Astrocyte (in vitro differentiated cells and primary cell): Measurements from ENCODE around the gene SLC39A5. TPM values are rescaled to one million over a fixed set of nuclear protein-coding genes. Genes with fewer than 3 reads are reported as not detected.

Experiments
- DNase-seq: peaks from one replicate; pipeline ENCODE4 v3.0.0-alpha.2; 2010; ENCODE audit warnings: low read depth
- FAIRE-seq: peaks from 2 replicates; lab custom pipeline; 2011; peaks lifted over from hg19 to GRCh38; lab: Jason Lieb, UNC
- H2AFZ ChIP-seq: 2 replicates; pipeline ENCODE4 v1.6.0; 2012; ENCODE audit warnings: low read depth, low read length, inconsistent platforms
- H3K27ac ChIP-seq: 2 replicates; pipeline ENCODE4 v1.5.1; 2011; ENCODE audit warnings: low read depth, low read length, inconsistent platforms
- H3K27me3 ChIP-seq: 2 replicates; pipeline ENCODE4 v1.6.0; 2011; ENCODE audit warnings: low read length, inconsistent platforms; ENCODE audit not compliant: insufficient read depth
- H3K36me3 ChIP-seq: 2 replicates; pipeline ENCODE4 v1.5.1; 2011; ENCODE audit warnings: low read length, inconsistent platforms; ENCODE audit not compliant: insufficient read depth
- H3K4me1 ChIP-seq: 2 replicates; pipeline ENCODE4 v1.5.1; 2011; ENCODE audit warnings: low read length, inconsistent platforms; ENCODE audit not compliant: insufficient read depth
- H3K4me2 ChIP-seq: 2 replicates; pipeline ENCODE4 v1.6.0; 2012; ENCODE audit warnings: low read length, inconsistent platforms
- H3K4me3 ChIP-seq: 2 replicates; pipeline ENCODE4 v1.5.1; 2011; ENCODE audit warnings: low read depth, mild to moderate bottlenecking, low read length, inconsistent platforms; ENCODE audit not compliant: insufficient read depth
- H3K79me2 ChIP-seq: 2 replicates; pipeline ENCODE4 v1.6.0; 2012; ENCODE audit warnings: mild to moderate bottlenecking, low read length, inconsistent platforms; ENCODE audit not compliant: insufficient read depth
- H3K9ac ChIP-seq: 2 replicates; pipeline ENCODE4 v1.6.0; 2012; ENCODE audit warnings: mild to moderate bottlenecking, low read length, inconsistent platforms
- H3K9me3 ChIP-seq: 2 replicates; pipeline ENCODE4 v1.5.1; 2012; ENCODE audit warnings: low read depth, mild to moderate bottlenecking, low read length, inconsistent platforms; ENCODE audit not compliant: insufficient read depth
- H4K20me1 ChIP-seq: 2 replicates; pipeline ENCODE4 v1.6.0; 2012; ENCODE audit warnings: low read length, inconsistent platforms; ENCODE audit not compliant: insufficient read depth
- H3K27ac Mint-ChIP-seq: one replicate; pipeline ENCODE4 v1.8.0; 2021; ENCODE audit warnings: mild to moderate bottlenecking, mixed read lengths; ENCODE audit not compliant: unreplicated experiment
- H3K27me3 Mint-ChIP-seq: one replicate; pipeline ENCODE4 v1.8.0; 2021; ENCODE audit warnings: low read depth, mixed read lengths; ENCODE audit not compliant: unreplicated experiment
- H3K36me3 Mint-ChIP-seq: one replicate; pipeline ENCODE4 v1.8.0; 2021; ENCODE audit warnings: low read depth, mixed read lengths; ENCODE audit not compliant: unreplicated experiment
- H3K4me1 Mint-ChIP-seq: one replicate; pipeline ENCODE4 v1.8.0; 2021; ENCODE audit warnings: low read depth, mixed read lengths; ENCODE audit not compliant: unreplicated experiment
- H3K4me3 Mint-ChIP-seq: one replicate; pipeline ENCODE4 v1.8.0; 2021; ENCODE audit warnings: mild to moderate bottlenecking, moderate library complexity, mixed read lengths; ENCODE audit not compliant: unreplicated experiment
- H3K9me3 Mint-ChIP-seq: one replicate; pipeline ENCODE4 v1.8.0; 2021; ENCODE audit warnings: mild to moderate bottlenecking, mixed read lengths; ENCODE audit not compliant: unreplicated experiment
- CTCF ChIP-seq: IDR thresholded peaks from 2 replicates; pipeline ENCODE4 v1.5.1; 2011; ENCODE audit warnings: low read depth, mild to moderate bottlenecking, inconsistent platforms, low read length, moderate library complexity; ENCODE audit not compliant: insufficient read depth
- EZH2 ChIP-seq: IDR thresholded peaks from 2 replicates; pipeline ENCODE4 v1.6.1; 2012; ENCODE audit warnings: mild to moderate bottlenecking, low read length, inconsistent platforms; ENCODE audit not compliant: insufficient read depth
- total RNA-seq: library from RNA; stranded (reverse); gene quantifications from 2 replicates; pipeline ENCODE4 v1.2.1, GENCODE V29; 2021

Gene SLC39A5
- total RNA-seq, 1 donor from 2014 or later: 0.39 TPM

GRCh38 chr12:56244494-56244893 is 14.6 kb downstream of the SLC39A5 start:
- H3K4me3 Mint-ChIP-seq: no peak overlapping the region
- no peak overlapping the region for H3K27ac Mint-ChIP-seq
- no peaks in the 10 kb centered on the region for H3K9me3 ChIP-seq
- no peaks in the 10 kb centered on the region for H3K27me3 Mint-ChIP-seq
- no peak overlapping the region for H3K4me2 ChIP-seq
- no peak overlapping the region for H3K27ac ChIP-seq
- H3K79me2 ChIP-seq: peaks cover 4% of the 10 kb centered on the region
- TF ChIP-seq CTCF (no peak), EZH2 (no peak)
- no peak for FAIRE-seq
- H3K27me3 ChIP-seq: no peaks in the 10 kb centered on the region
- no peak overlapping the region for H2AFZ ChIP-seq
- H3K4me3 ChIP-seq: no peak overlapping the region
- H3K4me1 Mint-ChIP-seq: peaks cover 16% of the 10 kb centered on the region
- peaks cover 77% of the 10 kb centered on the region for H4K20me1 ChIP-seq
- no peaks in the 10 kb centered on the region for H3K9me3 Mint-ChIP-seq
- H3K36me3 Mint-ChIP-seq: peaks cover 27% of the 10 kb centered on the region
- no peak overlapping the region for H3K9ac ChIP-seq
- peaks cover 39% of the 10 kb centered on the region for H3K36me3 ChIP-seq
- H3K4me1 ChIP-seq: no peaks in the 10 kb centered on the region
- DNase-seq: no peak

GRCh38 chr12:56247923-56248322 is 18.1 kb downstream of the SLC39A5 start:
- Histone ChIP-seq H3K27ac (no peak overlapping the region), H4K20me1 (peaks cover 60% of the 10 kb centered on the region), H3K9me3 (no peaks in the 10 kb centered on the region), H3K9ac (no peak overlapping the region), H3K36me3 (peaks cover 57% of the 10 kb centered on the region), H3K4me3 (no peak overlapping the region), H3K79me2 (peaks cover 14% of the 10 kb centered on the region), H3K4me1 (no peaks in the 10 kb centered on the region), H3K4me2 (no peak overlapping the region), H2AFZ (no peak overlapping the region), H3K27me3 (no peaks in the 10 kb centered on the region)
- no peak for FAIRE-seq
- no peaks in the 10 kb centered on the region for H3K9me3 Mint-ChIP-seq
- H3K36me3 Mint-ChIP-seq: peaks cover 25% of the 10 kb centered on the region
- TF ChIP-seq EZH2 (no peak), CTCF (no peak)
- H3K27ac Mint-ChIP-seq: peak overlapping the region; percentile 47
- H3K4me3 Mint-ChIP-seq: no peak overlapping the region
- no peaks in the 10 kb centered on the region for H3K27me3 Mint-ChIP-seq
- H3K4me1 Mint-ChIP-seq: peaks cover 16% of the 10 kb centered on the region
- DNase-seq: no peak

- Mint-ChIP-seq H3K27ac (no peak overlapping the region), H3K4me3 (peak overlapping the region; percentile 64), H3K4me1 (peaks cover 11% of the 10 kb centered on the region), H3K9me3 (no peaks in the 10 kb centered on the region), H3K27me3 (no peaks in the 10 kb centered on the region), H3K36me3 (peaks cover 27% of the 10 kb centered on the region)
- H3K27ac ChIP-seq: no peak overlapping the region
- H3K79me2 ChIP-seq: peaks cover 22% of the 10 kb centered on the region
- no peak overlapping the region for H3K4me3 ChIP-seq
- no peak overlapping the region for H3K4me2 ChIP-seq
- H3K4me1 ChIP-seq: no peaks in the 10 kb centered on the region
- H4K20me1 ChIP-seq: peaks cover 66% of the 10 kb centered on the region
- TF ChIP-seq CTCF: no peak
- TF ChIP-seq EZH2: no peak
- peaks cover 65% of the 10 kb centered on the region for H3K36me3 ChIP-seq
- no peak overlapping the region for H2AFZ ChIP-seq
- H3K27me3 ChIP-seq: no peaks in the 10 kb centered on the region
- no peaks in the 10 kb centered on the region for H3K9me3 ChIP-seq
- FAIRE-seq (no peak), DNase-seq (no peak)
- no peak overlapping the region for H3K9ac ChIP-seq
These were observed 18.9 kb downstream of the SLC39A5 start for GRCh38 chr12:56248711-56249110.
